ENCODE data around the gene OCA2.

OCA2 gene

GRCh38 chr15:27820722-27821121, 278.4 kb downstream of the OCA2 start:
- no peak for DNase-seq

- peak in 2 of 56 donors; percentile 13 to 43 for DNase-seq
These were observed 278.9 kb downstream of the OCA2 start for GRCh38 chr15:27820232-27820631.

GRCh38 chr15:27817258-27817657, 281.9 kb downstream of the OCA2 start:
- no peak for DNase-seq

- DNase-seq: no peak
These were observed 282.3 kb downstream of the OCA2 start for GRCh38 chr15:27816790-27817189.

- DNase-seq: no peak
These were observed 284.1 kb downstream of the OCA2 start for GRCh38 chr15:27815035-27815434.

- no peak for DNase-seq
These were observed 286.0 kb downstream of the OCA2 start for GRCh38 chr15:27813139-27813538.

GRCh38 chr15:27808182-27808581, 290.9 kb downstream of the OCA2 start:
- DNase-seq: no peak

- DNase-seq: no peak
These were observed 291.8 kb downstream of the OCA2 start for GRCh38 chr15:27807335-27807734.

GRCh38 chr15:27806396-27806795, 292.7 kb downstream of the OCA2 start:
- no peak for DNase-seq

- no peak for DNase-seq
These were observed 293.6 kb downstream of the OCA2 start for GRCh38 chr15:27805261-27806220.

GRCh38 chr15:27804569-27805260, 294.4 kb downstream of the OCA2 start:
- DNase-seq: no peak

GRCh38 chr15:27798807-27799206, 300.3 kb downstream of the OCA2 start:
- no peak for DNase-seq

GRCh38 chr15:27797765-27798164, 301.4 kb downstream of the OCA2 start:
- no peak for DNase-seq

- no peak for DNase-seq
These were observed 302.5 kb downstream of the OCA2 start for GRCh38 chr15:27796405-27797320.

- no peak for DNase-seq
These were observed 306.3 kb downstream of the OCA2 start for GRCh38 chr15:27792756-27793264.

- no peak for DNase-seq
These were observed 308.8 kb downstream of the OCA2 start for GRCh38 chr15:27790270-27790669.

GRCh38 chr15:27787931-27788330, 311.2 kb downstream of the OCA2 start:
- no peak for DNase-seq

- no peak for DNase-seq
These were observed 315.0 kb downstream of the OCA2 start for GRCh38 chr15:27784107-27784506.

GRCh38 chr15:27783678-27784077, 315.4 kb downstream of the OCA2 start:
- DNase-seq: no peak

- no peak for DNase-seq
These were observed 317.0 kb downstream of the OCA2 start for GRCh38 chr15:27782125-27782524.

GRCh38 chr15:27776501-27776900, 322.6 kb downstream of the OCA2 start:
- DNase-seq: no peak
